HepG2 (cell line): ENCODE measurements around the gene GRM7. TPM values are rescaled to one million over a fixed set of nuclear protein-coding genes. Genes with fewer than 3 reads are reported as not detected.

Source experiments
- ATAC-seq: fragments of 200-7000 bp; cut with Tn5 transposase; 3 replicates; pipeline ENCODE4 v1.9.1; 2020; ENCODE audit warnings: mild to moderate bottlenecking, moderate library complexity
- BruUV-seq: library from RNA; stranded (reverse); fragments of 400-500 nt; replicated peaks from 2 replicates; lab custom pipeline; 2021; lab: Mats Ljungman, UMichigan
- CTCF ChIA-PET: fragments of 300-600 bp; formaldehyde crosslinking; extraction: SDS; loops from one replicate; lab custom pipeline; 2021; ENCODE audit warnings: low total read pairs, inconsistent platforms, low intra/inter-chr PET ratio; lab: Yijun Ruan, JAX
- POLR2A ChIA-PET: fragments of 350-600 bp; sonication (Branson Sonifier 250); formaldehyde crosslinking; loops from one replicate; lab custom pipeline; 2020; ENCODE audit warnings: antibody characterized with exemption, inconsistent platforms; lab: Yijun Ruan, JAX
- DNase-seq: peaks from one replicate; pipeline ENCODE4 v3.0.0-alpha.2; 2015; ENCODE audit warnings: low spot score
- FAIRE-seq: peaks from 3 replicates; lab custom pipeline; 2011; peaks lifted over from hg19 to GRCh38; lab: Jason Lieb, UNC
- H2AFZ ChIP-seq: one replicate; pipeline ENCODE4 v1.6.1; 2011; ENCODE audit warnings: low read length, inconsistent platforms
- H3K27ac ChIP-seq: fragments of 300-600 bp; 3 replicates; pipeline ENCODE4 v1.8.0; 2011; ENCODE audit warnings: mixed run types, mild to moderate bottlenecking, mixed read lengths, low read length, inconsistent platforms; ENCODE audit not compliant: insufficient read depth; ENCODE audit errors: extremely low read length
- H3K27me3 ChIP-seq, 2 experiments: fragments of 200-600 bp in 1 of 2; 2 replicates in 1 of 2; 3 replicates in 1 of 2; pipeline versions ENCODE4 v1.6.0 to v1.8.0; 2011; ENCODE audit warnings: low read length in 2 of 2, mild to moderate bottlenecking in 2 of 2, moderate library complexity in 2 of 2, inconsistent platforms in 1 of 2; ENCODE audit not compliant: insufficient read depth in 2 of 2, control insufficient read depth in 1 of 2
- H3K36me3 ChIP-seq, 2 experiments: fragments of 200-600 bp in 1 of 2; replicated peaks in 1 of 2; 2 replicates in 1 of 2; 3 replicates in 1 of 2; pipeline versions ENCODE4 v1.5.1 to v1.8.0; 2011; ENCODE audit warnings: low read length in 2 of 2, inconsistent platforms in 1 of 2; ENCODE audit not compliant: insufficient read depth in 2 of 2, control insufficient read depth in 1 of 2
- H3K4me1 ChIP-seq: 2 replicates; pipeline ENCODE4 v1.5.1; 2012; ENCODE audit warnings: low read length, inconsistent platforms; ENCODE audit not compliant: insufficient read depth
- H3K4me2 ChIP-seq: 2 replicates; pipeline ENCODE4 v1.6.0; 2011; ENCODE audit warnings: low read depth, low read length, inconsistent platforms
- H3K4me3 ChIP-seq, 3 experiments: fragments of 200-600 bp in 1 of 3; sonication (generic), shearing (Covaris generic) in 1 of 3; replicated peaks in 1 of 3; 2 replicates each; pipeline ENCODE4 v1.5.1; 2011 to 2016; ENCODE audit warnings: low read length in 3 of 3, inconsistent platforms in 2 of 3, low read depth in 2 of 3, mild to moderate bottlenecking in 2 of 3, control low read depth in 1 of 3, mixed read lengths in 1 of 3; ENCODE audit not compliant: insufficient read depth in 1 of 3
- H3K79me2 ChIP-seq: one replicate; pipeline ENCODE4 v1.6.1; 2011; ENCODE audit warnings: low read length, inconsistent platforms; ENCODE audit not compliant: insufficient read depth
- H3K9ac ChIP-seq: 2 replicates; pipeline ENCODE4 v1.6.0; 2011; ENCODE audit warnings: mild to moderate bottlenecking, low read depth, low read length, inconsistent platforms; ENCODE audit not compliant: insufficient read depth
- H3K9me3 ChIP-seq: 2 replicates; pipeline ENCODE4 v1.5.1; 2012; ENCODE audit warnings: mild to moderate bottlenecking, low read length
- H4K20me1 ChIP-seq: 2 replicates; pipeline ENCODE4 v1.6.0; 2011; ENCODE audit warnings: inconsistent platforms, mild to moderate bottlenecking, low read length, moderate library complexity; ENCODE audit not compliant: insufficient read depth
- JUN ChIP-seq: sonication (generic); formaldehyde crosslinking; IDR thresholded peaks from 2 replicates; pipeline ENCODE4 v1.4.0; 2020; ENCODE audit warnings: mild to moderate bottlenecking, missing genetic modification reagents
- MAZ ChIP-seq, 2 experiments: sonication (generic) in 1 of 2; formaldehyde crosslinking in 1 of 2; IDR thresholded peaks; 2 replicates each; pipeline versions ENCODE4 v1.5.0 to v1.6.1; 2012 to 2020; ENCODE audit warnings: low read depth in 2 of 2, mild to moderate bottlenecking in 2 of 2, borderline replicate concordance in 1 of 2, improper control_type of control experiment in 1 of 2, low read length in 1 of 2, missing genetic modification reagents in 1 of 2, moderate library complexity in 1 of 2
- NFATC3 ChIP-seq: sonication (generic); formaldehyde crosslinking; IDR thresholded peaks from 2 replicates; pipeline ENCODE4 v1.5.1; 2020; ENCODE audit warnings: mild to moderate bottlenecking, missing genetic modification reagents
- NFKBIZ ChIP-seq: IDR thresholded peaks from 2 replicates; pipeline ENCODE4 v1.6.1; 2018; ENCODE audit warnings: missing genetic modification reagents, missing compliant biosample characterization
- NR1H2 ChIP-seq: sonication (generic); formaldehyde crosslinking; IDR thresholded peaks from 2 replicates; pipeline ENCODE4 v1.8.1; 2022; ENCODE audit warnings: low read depth, missing genetic modification reagents, borderline replicate concordance
- PTBP1 ChIP-seq: fragments of 200-400 bp; formaldehyde crosslinking; IDR thresholded peaks from 2 replicates; pipeline ENCODE4 v1.6.1; 2018; ENCODE audit warnings: low read length, low read depth; ENCODE audit not compliant: poor library complexity, severe bottlenecking
- SRSF1 ChIP-seq: fragments of 200-400 bp; formaldehyde crosslinking; optimal IDR thresholded peaks from 2 replicates; pipeline ENCODE3; 2017; ENCODE audit warnings: mild to moderate bottlenecking, low read depth, low read length, moderate library complexity
- THAP11 ChIP-seq: IDR thresholded peaks from 2 replicates; pipeline ENCODE4 v1.6.1; 2016; ENCODE audit warnings: missing biosample characterization, missing genetic modification reagents
- TIGD3 ChIP-seq: sonication (generic); formaldehyde crosslinking; IDR thresholded peaks from 2 replicates; pipeline ENCODE4 v1.5.1; 2020; ENCODE audit warnings: mild to moderate bottlenecking, missing genetic modification reagents, borderline replicate concordance
- ZFP1 ChIP-seq: IDR thresholded peaks from 2 replicates; pipeline ENCODE4 v1.6.1; 2016
- ZKSCAN5 ChIP-seq: sonication (generic); formaldehyde crosslinking; IDR thresholded peaks from 2 replicates; pipeline ENCODE4 v1.5.1; 2020; ENCODE audit warnings: mild to moderate bottlenecking, missing genetic modification reagents
- ZNF225 ChIP-seq: sonication (generic); formaldehyde crosslinking; IDR thresholded peaks from 2 replicates; pipeline ENCODE4 v1.4.0; 2020; ENCODE audit warnings: mild to moderate bottlenecking, missing genetic modification reagents
- ZNF329 ChIP-seq: sonication (generic); formaldehyde crosslinking; IDR thresholded peaks from 2 replicates; pipeline ENCODE4 v1.9.0; 2021; ENCODE audit warnings: low read depth, mild to moderate bottlenecking, missing genetic modification reagents
- ZNF335 ChIP-seq: sonication (generic); formaldehyde crosslinking; IDR thresholded peaks from 2 replicates; pipeline ENCODE4 v1.4.0; 2020; ENCODE audit warnings: missing genetic modification reagents
- ZNF441 ChIP-seq: sonication (generic); formaldehyde crosslinking; IDR thresholded peaks from 2 replicates; pipeline ENCODE4 v1.7.0; 2021; ENCODE audit warnings: missing genetic modification reagents, borderline replicate concordance
- ZNF546 ChIP-seq: sonication (generic); formaldehyde crosslinking; conservative IDR thresholded peaks from 2 replicates; pipeline ENCODE4 v1.8.1; 2023; ENCODE audit warnings: mild to moderate bottlenecking, missing genetic modification reagents
- ZNF557 ChIP-seq: sonication (generic); formaldehyde crosslinking; IDR thresholded peaks from 2 replicates; pipeline ENCODE4 v1.4.0; 2020; ENCODE audit warnings: missing genetic modification reagents
- ZNF709 ChIP-seq: sonication (generic); formaldehyde crosslinking; IDR thresholded peaks from 2 replicates; pipeline ENCODE4 v1.5.0; 2020; ENCODE audit warnings: mild to moderate bottlenecking, missing genetic modification reagents
- ZNF746 ChIP-seq: sonication (generic); formaldehyde crosslinking; IDR thresholded peaks from 2 replicates; pipeline ENCODE4 v1.8.0; 2022; ENCODE audit warnings: mild to moderate bottlenecking, missing genetic modification reagents
- WGBS: methylation state at CpG from one replicate; pipeline ENCODE4 v1.1.6; 2017; ENCODE audit warnings: low lambda C conversion rate; 5-methylcytosine and 5-hydroxymethylcytosine counted together
- in situ Hi-C: cut with HindIII; loops from 2 replicates; pipeline ENCODE4 v1.10.0; 2017; ENCODE audit warnings: low pct_unique_long_range_greater_than_20kb; ENCODE audit not compliant: extremely low pct_ligation_motif_present
- intact Hi-C: fragments of 100-400 bp; cut with micrococcal nuclease; formaldehyde crosslinking; loops from one replicate; pipeline ENCODE4 v1.10.0; 2022; ENCODE audit not compliant: unreplicated experiment
- polyA plus RNA-seq, 8 experiments: library from polyadenylated mRNA; depleted of rRNA in 3 of 8; stranded (reverse) in 7 of 8; unstranded in 1 of 8; fragments of >200 nt; fragmentation: Illumina TruSeq in 4 of 8; extraction: Trizol in 4 of 8; gene quantifications; 2 replicates each; pipeline versions ENCODE4 v1.2.1 to v1.2.3, GENCODE V29; 2011 to 2016; ENCODE audit warnings: low read depth in 4 of 8, missing spikeins in 1 of 8, mixed read lengths in 1 of 8; ENCODE audit not compliant: insufficient read depth in 1 of 8
- total RNA-seq, 5 experiments: library from RNA; depleted of rRNA; stranded (reverse); fragments of >200 nt; fragmentation: Illumina TruSeq; extraction: Trizol; gene quantifications; 2 replicates each; pipeline ENCODE4 v1.2.3, GENCODE V29; 2016; ENCODE audit warnings: low read depth in 1 of 5
- TF ChIP-seq, protein P1 (sequence below): sonication (generic); formaldehyde crosslinking; IDR thresholded peaks from 2 replicates; pipeline ENCODE4 v1.8.0; 2022; ENCODE audit warnings: low read depth, missing genetic modification reagents

The GRM7 gene
- total and polyA plus RNA-seq, 2 of the 13 experiments (the other 11 are each of a cell fraction or from before 2014, with no cell fraction given) = not detected

DNA sequence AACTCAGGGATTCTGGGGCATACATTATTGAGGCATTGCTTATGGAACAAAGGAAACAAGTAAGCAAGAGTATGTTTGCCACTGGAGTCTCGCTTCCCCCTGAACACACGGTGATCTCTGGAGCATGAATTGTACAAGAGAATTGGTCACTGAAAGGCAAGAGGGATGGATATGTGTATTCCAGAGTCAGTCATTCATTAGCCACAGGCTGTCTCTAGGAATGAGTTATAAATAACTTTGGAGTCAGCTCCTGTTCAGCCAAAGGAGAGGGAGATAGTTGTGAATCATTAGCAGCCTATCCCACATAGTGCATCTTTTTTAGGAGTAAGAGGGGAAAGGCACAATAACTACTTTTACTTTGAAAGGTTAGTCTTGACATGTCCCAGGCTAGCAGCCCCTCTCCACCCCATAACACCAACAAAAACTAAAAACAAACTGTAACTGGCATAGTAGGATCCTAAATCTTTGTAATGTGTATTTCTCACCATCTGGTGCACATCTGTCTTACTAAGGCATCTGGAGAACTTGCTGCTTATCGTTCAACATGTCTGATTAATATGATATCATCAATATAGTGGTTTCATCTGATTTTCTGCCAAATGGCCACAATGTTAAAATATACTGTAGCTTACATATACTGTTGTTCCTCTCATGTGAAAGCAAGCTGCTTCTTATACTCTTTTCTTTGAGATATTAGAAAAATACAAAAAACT is 462.2 kb downstream of the GRM7 start:
- H3K27me3 ChIP-seq = no peaks in the 10 kb centered on the region
- no peak overlapping the region for H3K4me3 ChIP-seq
- peaks cover 71% of the 10 kb centered on the region for H3K9me3 ChIP-seq
- no peak for DNase-seq
- BruUV-seq = no TSS peak
- POLR2A ChIA-PET = no interaction called here
- WGBS = 0% methylated on average over 3 of the region's 3 CpGs
- no peaks in the 10 kb centered on the region for H3K79me2 ChIP-seq
- in situ Hi-C loops = no loop called here
- no peak overlapping the region for H3K4me2 ChIP-seq
- TF ChIP-seq ZNF746 (no peak), ZNF546 (CRISPR knock-in tag) (no peak), ZNF557 (CRISPR knock-in tag) (no peak), THAP11 (CRISPR knock-in tag) (no peak), NR1H2 (no peak), JUN (CRISPR knock-in tag) (no peak), ZNF335 (CRISPR knock-in tag) (no peak), ZNF329 (no peak), NFKBIZ (CRISPR knock-in tag) (no peak), PTBP1 (no peak), ZNF441 (no peak), ZKSCAN5 (no peak), ZFP1 (CRISPR knock-in tag) (no peak), MAZ (IDR thresholded peaks at IDR 0.05; ENCODE audit: borderline replicate concordance, low read depth, low read length) (no peak), MAZ (CRISPR knock-in tag; IDR thresholded peaks at IDR 0.05; ENCODE audit: low read depth) (no peak), SRSF1 (no peak), TIGD3 (CRISPR knock-in tag) (no peak), NFATC3 (CRISPR knock-in tag) (no peak), ZNF225 (CRISPR knock-in tag) (no peak), ZNF709 (no peak)
- TF ChIP-seq, protein P1, sequence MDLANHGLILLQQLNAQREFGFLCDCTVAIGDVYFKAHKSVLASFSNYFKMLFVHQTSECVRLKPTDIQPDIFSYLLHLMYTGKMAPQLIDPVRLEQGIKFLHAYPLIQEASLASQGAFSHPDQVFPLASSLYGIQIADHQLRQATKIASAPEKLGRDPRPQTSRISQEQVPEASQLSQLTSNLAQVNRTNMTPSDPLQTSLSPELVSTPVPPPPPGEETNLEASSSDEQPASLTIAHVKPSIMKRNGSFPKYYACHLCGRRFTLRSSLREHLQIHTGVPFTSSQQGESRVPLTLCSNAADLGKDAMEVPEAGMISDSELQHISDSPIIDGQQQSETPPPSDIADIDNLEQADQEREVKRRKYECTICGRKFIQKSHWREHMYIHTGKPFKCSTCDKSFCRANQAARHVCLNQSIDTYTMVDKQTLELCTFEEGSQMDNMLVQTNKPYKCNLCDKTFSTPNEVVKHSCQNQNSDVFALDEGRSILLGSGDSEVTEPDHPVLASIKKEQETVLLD (CRISPR knock-in tag) = no peak
- H3K4me1 ChIP-seq = no peaks in the 10 kb centered on the region
- ATAC-seq = no peak
- FAIRE-seq = no peak
- no peak overlapping the region for H3K27ac ChIP-seq
- no peaks in the 10 kb centered on the region for H4K20me1 ChIP-seq
- intact Hi-C loops = no loop called here
- CTCF ChIA-PET = no interaction called here
- H3K36me3 ChIP-seq = no peaks in the 10 kb centered on the region
- H3K9ac ChIP-seq = no peak overlapping the region
- no peak overlapping the region for H2AFZ ChIP-seq
